GM03348 (cell line): ENCODE results near the gene SLC25A12.

Experiments used
- DNase-seq: peaks from one replicate; pipeline ENCODE4 v3.0.0; 2012; ENCODE audit warnings: low spot score

The SLC25A12 gene

DNA sequence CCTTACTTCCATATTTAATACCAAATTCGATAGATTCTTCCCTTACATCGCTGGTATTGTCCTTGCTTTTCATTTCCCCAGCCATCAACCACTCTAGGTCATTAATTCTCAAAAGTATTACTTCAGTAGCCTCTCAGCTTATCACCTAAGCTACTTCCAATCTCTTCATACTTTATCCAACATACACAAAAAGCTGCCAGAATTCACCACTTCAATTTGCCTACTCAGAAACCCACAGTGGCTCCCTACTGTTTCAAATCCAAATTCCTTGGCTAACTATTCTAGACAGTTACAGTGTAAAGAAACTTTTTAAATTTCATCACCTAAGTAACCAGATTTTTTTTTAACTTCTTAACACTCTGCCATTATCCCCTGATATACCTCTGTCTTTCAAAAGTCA lies 4.7 kb downstream of the SLC25A12 start:
- DNase-seq, result no peak

DNA sequence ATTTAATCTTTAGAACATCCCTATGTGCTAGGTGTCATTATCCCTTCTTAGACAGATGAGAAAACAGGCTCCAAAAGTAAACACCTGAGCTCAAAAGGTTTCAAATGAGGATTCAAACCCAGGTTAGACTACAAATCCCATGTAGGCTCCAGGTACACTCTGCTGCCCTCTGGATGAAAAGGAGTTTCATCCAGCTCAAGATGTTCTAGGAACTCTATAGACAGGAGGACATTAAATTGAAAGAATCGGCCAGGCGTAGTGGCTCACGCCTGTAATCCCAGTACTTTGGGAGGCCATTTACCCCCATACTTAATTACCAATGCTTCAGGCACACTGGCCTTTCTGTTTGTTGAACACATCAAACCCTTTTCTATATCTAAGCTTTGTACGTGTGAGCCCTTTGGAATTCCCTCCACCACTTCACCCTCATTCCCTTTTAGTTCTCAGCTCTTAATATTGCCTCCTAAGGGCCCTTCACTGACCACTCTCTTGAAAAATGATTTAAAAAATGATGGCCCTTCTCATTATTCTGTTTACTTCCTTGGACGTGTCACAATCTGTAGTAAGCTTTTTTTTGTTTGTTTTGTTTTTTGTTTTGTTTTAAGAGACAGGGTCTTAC lies 10.7 kb downstream of the SLC25A12 start:
- no peak for DNase-seq

DNA sequence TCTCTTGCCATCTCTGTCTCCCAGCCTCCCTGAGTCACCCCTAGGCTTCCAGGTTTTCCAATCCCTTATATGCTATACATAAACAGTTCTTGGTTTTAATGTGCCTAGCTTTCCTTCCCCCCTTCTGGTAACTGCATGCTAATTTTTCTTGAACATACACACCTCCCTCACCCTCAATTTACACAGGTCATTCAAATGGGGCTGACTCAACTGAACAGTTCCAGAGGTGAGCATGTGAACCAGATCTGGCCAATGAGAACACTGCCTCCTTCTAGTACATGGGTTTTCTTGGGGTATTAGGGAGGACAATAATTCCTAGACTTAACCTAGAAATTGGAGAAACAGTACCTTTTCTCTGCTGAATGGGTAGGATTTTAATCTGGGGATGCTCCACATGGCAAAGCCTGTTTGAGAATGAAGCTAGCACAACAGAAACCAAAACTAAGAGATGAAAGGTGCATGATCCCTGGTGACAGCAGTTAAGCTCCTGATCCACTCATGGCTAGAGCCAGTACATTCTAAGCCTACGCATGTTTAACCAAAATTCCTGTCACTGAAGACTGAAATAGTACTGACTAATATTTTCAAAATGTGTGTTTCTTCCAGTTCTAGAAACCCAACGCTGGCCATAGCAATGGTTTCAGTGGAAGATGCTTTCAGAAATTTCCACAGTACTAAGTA lies 11.8 kb downstream of the SLC25A12 start:
- no peak for DNase-seq

DNA sequence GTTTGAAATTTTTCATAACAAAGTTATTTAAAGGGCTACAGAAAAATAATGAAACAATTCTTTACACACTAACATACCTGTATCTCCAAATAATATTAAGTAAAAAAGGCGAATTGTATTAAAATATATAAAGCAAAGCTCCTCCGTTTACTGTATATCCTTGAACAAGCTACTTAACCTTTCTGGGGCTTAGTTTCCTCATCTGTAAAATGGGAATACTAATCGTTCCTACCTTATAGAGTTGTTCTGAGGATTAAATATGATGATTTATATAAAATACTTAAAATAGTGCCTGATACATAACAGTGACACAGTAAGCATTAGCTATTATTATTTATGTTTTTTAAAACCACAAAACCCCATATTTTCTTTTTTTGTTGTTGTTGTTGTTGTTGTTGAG lies 13.3 kb downstream of the SLC25A12 start:
- no peak for DNase-seq

DNA sequence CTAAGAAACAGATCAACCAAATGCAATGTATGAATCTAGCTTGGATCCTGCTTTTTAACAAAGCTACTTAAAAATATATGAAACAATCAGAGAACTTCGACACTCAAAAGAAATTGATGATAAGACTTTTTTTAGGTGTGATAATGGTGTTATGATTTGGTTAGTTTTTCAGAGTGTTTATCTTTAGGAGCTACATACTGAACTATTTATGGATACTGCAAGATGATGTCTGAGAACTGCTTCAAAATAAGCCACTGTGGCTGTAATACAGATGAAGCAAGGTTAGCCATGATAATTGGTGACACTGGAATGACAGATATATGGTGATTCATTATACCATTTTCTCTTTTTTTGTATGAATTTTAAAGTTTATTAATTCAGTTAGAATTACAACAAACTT lies 14.2 kb downstream of the SLC25A12 start:
- no peak for DNase-seq

- peak; percentile 77 for DNase-seq
Observed at GRCh38 chr2:171878481-171878993, 15.5 kb downstream of the SLC25A12 start.

DNA sequence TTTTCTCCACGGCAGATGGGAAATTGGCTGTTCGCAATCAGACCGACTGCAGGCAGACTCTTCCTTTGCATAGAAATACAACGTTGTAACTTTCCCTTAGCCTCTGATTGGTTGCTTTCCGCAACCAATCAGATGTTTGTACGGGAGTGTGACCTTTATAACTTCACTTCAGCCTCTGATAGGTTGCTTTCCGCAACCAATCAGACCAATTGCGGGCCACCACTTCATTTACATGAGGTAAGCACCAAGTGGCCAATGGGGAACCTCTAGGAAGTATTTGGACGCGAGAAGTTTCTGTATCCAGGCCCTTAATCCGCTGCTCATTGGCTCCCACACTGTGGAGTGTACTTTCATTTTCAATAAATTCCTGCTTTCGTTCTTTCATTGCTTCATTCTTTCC lies 19.1 kb downstream of the SLC25A12 start:
- no peak for DNase-seq

DNA sequence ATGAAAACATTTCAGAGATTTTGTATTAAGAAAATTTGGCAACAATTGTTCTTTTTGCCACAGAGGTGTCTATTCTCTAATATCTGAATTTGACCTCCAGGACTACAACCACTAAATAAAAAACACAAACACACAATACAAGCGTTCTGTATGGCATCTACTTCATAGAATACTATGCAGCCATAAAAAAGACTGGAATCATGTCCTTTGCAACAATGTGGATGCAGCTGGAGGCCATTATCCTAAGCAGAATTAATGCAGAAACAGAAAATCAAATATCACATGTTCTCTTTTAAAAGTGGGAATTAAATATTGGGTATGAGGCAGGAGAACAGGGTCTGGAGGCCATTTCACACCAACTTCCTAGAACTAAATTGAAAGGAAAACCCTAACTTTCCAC lies 19.5 kb downstream of the SLC25A12 start:
- no peak for DNase-seq

DNA sequence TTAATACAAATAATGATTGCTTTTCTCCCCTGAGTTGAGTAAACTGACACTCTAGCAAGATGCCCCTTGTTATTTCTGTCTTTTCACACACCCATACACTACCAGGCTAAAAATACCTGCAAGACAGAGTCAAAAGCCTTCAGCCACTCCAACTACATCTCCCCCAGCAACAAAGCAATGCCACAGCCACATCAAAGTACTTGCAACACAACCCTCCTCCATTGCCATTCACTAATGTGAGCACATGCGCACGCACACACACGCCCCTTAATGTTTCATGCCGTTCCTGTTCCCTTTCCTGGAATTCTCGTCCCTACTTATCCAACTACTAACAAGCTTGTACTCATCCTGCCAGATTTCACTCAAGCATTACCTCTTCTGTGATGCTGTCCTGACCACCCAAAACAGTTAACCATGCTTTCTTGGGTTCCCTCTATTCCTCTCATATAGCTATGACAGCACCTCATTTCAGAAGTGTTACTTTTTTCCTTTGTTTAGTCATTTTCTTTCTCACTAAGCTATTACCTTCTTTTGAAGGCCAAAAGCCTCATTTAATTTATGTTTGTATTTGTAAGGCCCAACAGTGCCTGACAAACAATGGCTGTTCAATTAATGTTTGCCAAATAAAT lies 29.6 kb downstream of the SLC25A12 start:
- no peak for DNase-seq

DNA sequence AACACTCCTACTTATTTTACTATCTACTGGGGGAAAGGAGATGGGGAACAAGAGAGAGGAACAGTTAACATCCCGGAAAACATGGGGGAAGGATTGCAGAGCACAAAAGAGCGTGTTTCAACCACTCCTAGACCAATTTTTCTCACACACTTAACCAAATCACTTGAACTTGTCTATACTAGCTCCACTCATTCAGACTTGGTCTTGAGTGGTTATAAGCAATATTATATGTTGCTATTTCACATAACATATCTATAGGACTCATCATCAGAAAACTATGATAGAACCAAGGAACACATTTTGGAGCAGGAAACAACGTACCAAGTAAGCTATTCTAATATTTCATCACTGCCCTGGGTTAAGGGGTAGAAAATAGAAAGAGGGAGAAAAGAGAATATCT lies 31.5 kb downstream of the SLC25A12 start:
- DNase-seq, result no peak

- no peak for DNase-seq
Observed at GRCh38 chr2:171858397-171858958, 35.6 kb downstream of the SLC25A12 start.

DNA sequence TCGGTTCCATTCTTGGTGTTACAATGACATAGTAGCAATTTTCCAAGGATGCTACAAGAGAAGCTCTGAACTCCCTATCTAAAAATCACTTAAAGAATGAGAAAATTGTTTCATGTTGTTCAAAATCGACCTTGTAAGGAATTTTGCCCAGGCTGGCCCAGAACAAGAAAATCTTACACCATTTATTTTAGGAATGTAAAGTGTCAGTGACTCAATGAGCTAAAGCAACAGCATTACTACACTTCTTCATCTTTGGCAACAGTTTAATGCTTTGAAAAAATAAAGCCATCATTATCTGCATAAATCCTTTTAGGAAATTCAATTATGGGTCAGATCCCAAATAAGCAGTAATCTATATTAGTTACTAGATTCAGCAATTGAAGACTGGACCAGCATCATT lies 38.6 kb downstream of the SLC25A12 start:
- peak; percentile 71 for DNase-seq

- no peak for DNase-seq
Observed at GRCh38 chr2:171852366-171852888, 41.6 kb downstream of the SLC25A12 start.

- DNase-seq, result no peak
Observed at GRCh38 chr2:171847627-171848026, 46.4 kb downstream of the SLC25A12 start.

GRCh38 chr2:171846894-171847293 lies 47.1 kb downstream of the SLC25A12 start:
- no peak for DNase-seq

DNA sequence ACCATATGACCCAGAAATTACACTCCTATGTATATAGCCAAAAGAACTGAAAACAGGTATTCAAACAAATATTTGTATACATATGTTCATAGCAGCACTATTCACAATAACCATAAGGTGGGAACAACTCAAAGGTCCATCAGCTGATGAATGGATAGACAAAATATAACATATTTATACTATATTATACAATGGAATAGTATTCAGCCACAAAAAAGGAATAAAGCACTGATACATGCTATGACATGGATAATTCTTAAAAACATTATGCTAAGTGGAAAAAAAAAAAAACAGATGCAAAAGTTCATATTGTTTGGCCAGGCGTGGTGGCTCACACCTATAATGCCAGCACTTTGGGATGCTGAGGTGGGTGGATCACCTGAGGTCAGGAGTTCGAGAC lies 52.0 kb downstream of the SLC25A12 start:
- no peak for DNase-seq

GRCh38 chr2:171837736-171838135 lies 56.3 kb downstream of the SLC25A12 start:
- no peak for DNase-seq

- DNase-seq, result no peak
Observed at GRCh38 chr2:171836146-171836910, 57.7 kb downstream of the SLC25A12 start.

DNA sequence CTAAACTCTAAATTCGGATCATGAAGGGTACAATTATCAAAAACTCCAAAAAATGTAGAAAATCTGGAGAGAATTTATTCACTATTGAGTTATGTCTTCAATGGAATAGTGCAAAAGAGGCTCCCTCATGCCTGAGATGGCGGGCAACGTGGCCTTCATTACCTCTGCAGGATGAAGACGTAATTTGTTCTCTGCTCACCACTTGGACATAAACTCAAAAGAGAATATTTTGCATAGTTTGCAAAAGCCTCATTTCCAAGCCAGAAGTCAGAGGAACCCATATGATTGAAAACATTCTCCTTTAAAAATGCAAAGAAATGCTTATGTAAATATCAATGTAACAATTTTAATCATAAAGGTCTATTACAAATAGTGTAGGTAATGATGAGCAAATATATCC lies 58.7 kb downstream of the SLC25A12 start:
- no peak for DNase-seq

- no peak for DNase-seq
Observed at GRCh38 chr2:171834286-171834685, 59.8 kb downstream of the SLC25A12 start.

- no peak for DNase-seq
Observed at GRCh38 chr2:171832489-171832888, 61.6 kb downstream of the SLC25A12 start.

- DNase-seq, result no peak
Observed at GRCh38 chr2:171830039-171830438, 64.0 kb downstream of the SLC25A12 start.
